Stimulated activated CD4-positive, alpha-beta T cell treated with anti-CD3 and anti-CD28 coated beads, Interleukin-2, amount 100 ng/mL, for 48 hours (primary cell): Measurements from ENCODE around the gene INKA2.
"Not testable (repeated sequence)": the region's sequence is repeated elsewhere in the genome, so short reads cannot be mapped to it uniquely, and the experiment has no call there.

ENCODE experiments used
- DNase-seq, 2 donors: peaks; one replicate each; pipeline ENCODE4 v3.0.0-alpha.2; 2020

Gene INKA2

GRCh38 chr1:111749628-111750027 lies 10.4 kb upstream of the INKA2 start:
- DNase-seq = no peak

- DNase-seq = no peak
Measured at GRCh38 chr1:111747947-111748346, 8.8 kb upstream of the INKA2 start.

DNA sequence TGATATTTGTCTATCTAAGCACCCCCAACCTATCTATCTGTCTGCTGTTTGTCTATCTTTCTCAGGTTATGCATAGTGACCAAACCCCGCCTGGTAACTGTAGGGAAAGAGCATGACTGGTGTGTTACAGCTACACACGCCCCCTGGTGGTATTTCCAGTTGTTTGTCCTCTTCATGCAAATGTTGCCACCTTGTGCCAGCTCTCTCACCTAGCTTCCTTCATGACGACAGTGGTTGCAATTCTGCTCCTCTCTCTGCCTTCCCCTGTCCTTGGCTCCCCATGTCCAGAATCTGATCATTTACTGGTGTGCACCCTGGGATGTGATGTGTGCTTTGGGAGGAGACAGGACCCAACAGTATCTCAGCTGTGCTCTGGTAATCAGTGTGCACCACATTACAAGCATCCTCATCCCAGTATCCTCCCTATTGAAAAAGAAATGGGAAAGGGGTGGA lies 8.1 kb upstream of the INKA2 start:
- DNase-seq = peak; percentile 68

GRCh38 chr1:111746614-111746999 lies 7.4 kb upstream of the INKA2 start:
- DNase-seq = no peak

DNA sequence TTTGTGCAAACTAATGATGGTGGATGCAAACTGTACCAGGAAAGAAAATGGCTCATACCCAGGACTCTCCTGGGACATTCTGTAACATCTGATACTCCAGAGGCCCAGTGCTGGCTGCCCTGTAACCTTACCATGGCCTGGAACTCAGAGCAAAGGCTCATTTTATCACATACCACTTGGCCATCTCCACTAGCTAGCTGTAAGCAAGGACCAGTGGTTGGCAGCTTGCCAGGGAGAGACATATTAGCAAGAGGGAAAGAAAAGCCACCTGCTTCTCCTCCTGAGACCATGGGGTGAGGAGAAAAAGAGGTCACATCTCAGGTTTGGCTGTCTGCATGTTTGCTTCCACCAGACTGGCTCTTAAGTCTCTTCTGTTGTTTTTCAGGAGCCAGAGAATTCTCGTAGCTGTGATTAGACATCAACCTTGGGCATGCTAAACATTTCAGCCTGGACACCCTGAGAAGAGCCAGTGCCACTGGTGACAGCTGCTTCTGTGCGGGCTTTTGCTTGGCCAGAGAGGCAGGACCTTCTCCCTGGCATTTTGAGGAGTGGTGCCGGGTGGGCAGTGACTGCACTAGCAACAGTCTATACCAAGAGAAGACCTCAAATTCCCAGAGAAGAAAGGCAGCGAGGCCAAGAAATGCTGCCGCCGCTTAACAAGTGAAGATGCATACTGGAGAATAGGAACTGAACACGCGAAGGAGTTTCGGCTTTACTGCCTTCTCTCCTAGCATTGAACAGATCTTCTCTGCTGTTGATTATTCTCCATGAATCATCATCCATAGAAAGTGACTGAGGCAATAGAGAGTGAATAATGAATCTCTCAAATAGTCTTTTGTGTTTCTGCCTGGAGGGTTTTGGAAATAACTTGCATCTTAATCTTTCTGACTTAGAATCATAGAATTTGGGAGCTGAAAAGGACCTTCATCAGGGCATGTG lies 6.7 kb upstream of the INKA2 start:
- DNase-seq = no peak

DNA sequence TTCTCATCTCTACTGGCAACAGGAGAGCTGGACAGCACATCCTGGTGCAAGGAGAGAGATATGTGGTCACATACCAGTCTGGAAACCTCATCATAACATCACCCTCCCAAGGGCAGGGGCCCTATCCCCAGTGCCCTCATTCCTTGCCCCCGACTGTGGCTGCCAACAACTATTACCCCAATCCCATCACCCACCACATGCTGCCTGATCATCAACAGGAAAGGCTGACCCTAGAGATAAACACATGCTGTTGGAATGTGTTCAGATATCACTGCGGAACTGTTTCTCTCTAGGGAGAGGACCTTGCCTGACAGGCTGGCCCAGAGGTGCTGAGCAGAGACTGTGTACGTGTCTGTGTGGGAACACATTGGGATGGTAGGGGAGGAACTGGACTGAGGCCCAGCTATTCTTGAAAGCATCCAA lies 4.5 kb upstream of the INKA2 start:
- no peak for DNase-seq

DNA sequence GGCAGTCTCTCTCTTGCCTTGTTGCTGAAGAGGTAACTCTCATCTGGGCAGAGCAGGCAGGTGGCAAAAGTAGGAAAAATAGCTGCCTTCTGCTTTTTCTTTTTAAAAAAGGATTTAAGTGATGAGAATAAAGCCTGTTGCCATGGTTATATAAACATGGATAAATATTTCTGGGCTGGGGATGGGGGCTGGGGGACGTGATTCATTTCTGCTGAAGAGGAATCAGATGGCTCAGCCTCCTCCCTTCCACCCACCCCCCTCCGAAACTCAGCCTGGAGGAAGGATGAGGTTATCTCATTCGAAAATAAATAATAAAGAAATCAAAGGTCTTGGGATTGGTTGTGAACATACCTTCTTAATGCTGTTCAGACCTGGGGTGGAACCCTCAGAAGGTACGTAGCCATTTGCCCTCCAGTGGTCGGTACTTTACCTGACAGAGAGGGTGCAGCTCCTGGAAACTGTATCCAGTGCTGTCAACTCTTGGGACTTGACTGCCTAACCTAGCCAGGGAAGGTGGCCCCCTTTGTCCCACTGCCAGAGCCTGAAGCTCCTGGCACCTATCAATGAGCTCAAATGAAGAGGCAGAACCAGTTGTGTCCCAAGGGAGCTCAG lies 3.8 kb upstream of the INKA2 start:
- no peak for DNase-seq

GRCh38 chr1:111742292-111742691 lies 3.1 kb upstream of the INKA2 start:
- DNase-seq = not testable (repeated sequence)

DNA sequence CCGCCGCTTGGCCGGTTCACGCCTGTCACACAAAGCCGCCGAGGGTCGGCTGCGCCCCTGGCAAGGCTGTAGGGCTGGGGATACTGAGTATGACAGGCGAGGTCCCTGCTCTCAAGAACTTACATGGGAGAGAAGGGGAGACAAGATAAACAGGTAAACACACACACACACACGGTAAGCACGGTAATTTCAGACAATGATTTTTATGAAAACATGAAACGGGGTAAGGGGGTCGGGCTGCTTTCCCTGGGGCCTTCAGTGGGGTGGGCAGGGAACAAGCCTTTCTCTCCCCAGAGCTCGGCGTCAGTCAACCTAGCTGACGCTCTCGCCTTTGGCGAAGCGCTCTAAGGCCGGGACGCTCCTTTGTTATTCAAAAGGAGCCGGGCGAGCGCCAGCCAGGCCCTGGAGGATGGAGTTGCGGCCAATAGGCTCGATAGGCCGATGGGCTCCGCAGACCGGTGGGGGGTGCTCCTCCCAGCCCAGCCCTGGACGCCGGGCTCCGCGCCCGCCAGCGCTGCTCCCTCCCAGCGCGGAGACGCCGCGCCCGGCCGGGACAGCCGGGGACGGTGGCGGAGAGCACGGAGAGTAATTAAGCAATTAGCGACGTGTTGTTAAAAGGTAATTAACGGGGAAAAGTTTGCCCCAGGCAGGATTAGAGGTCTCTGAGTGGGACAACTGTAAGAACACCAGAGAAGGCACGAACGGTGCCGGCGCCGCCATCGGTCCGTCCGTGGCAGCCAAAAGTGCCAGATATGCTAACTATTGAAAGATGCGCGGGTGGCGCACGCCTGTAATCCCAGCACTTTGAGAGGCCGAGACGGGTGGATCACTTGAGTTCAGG lies 950 bp upstream of the INKA2 start:
- DNase-seq = no peak

DNA sequence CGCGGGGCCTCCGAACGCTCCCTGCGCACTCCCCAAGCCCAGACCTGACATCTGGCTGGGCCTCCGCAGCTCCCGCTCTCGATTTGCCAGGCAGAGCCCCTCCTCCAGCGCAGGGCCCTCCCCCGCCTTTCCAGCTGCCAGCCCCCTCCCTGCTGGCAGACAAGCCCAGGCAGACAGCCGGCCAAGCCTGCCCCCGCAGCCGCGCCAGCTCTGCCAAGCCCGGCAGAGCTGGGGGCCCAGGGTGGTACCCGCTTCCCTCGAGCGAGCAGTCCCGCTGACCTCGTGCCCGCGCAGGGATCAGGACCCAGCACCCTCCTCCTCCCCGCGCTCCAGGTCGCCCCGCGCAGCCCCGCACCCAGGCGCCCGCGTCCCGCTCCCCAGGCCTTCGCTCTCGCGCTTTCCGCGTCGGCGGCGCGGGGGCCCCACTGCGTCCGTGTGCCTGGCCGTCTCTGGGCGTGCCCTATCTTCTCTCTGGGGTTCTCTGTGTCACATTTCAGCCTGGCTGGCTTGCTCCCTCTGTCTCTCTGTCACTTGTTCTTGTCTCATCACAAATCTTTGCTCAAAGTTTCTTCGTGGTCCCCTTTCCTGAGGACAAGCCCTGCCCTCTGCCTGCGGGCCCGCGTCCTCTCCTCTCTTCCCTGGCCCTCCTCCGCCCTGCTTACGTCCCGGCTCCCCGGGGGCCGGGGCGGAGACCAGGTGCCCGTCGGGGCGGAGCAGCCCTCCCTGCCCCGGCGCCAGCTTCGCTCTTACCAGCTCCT lies 580 bp downstream of the INKA2 start:
- peak in 1 of 2 donors; percentile 24 for DNase-seq

DNA sequence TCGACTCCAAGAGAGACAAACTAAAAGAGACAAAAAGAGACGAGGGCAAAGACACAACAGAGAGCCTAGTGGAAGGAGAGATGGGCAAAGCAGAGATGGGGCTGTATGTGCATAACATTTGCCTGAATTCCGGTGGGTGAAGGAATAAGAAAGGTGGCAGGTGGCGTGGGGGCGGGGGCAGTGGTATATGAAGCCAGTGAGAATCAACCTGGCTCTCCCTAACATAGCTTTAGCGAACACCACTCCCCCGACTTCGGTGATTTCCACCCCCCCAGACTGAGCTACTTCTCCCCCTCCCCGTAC lies 1.1 kb downstream of the INKA2 start:
- no peak for DNase-seq

- no peak for DNase-seq
Measured at GRCh38 chr1:111737216-111738132, 1.7 kb downstream of the INKA2 start.

- no peak for DNase-seq
Measured at GRCh38 chr1:111736548-111737215, 2.5 kb downstream of the INKA2 start.

- DNase-seq = no peak
Measured at GRCh38 chr1:111735858-111736544, 3.2 kb downstream of the INKA2 start.

DNA sequence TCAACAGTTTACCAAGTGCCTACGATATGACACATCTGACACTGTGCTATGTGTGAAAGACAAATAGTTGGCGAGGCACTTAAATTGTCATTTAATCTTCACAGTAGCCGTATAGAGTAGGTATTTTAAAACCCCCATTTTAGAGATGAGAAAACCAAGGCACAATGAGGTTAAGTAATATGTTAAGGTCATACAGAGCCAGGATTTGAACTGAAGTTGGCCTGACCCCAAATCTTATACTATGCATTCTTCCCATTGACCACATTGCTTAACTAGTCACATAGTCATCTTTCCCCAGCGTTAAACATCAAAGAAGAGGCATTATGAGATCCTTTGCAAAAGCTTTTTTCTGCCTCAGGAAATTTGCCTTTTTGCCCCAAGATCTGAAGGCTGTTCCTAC lies 3.9 kb downstream of the INKA2 start:
- no peak for DNase-seq

DNA sequence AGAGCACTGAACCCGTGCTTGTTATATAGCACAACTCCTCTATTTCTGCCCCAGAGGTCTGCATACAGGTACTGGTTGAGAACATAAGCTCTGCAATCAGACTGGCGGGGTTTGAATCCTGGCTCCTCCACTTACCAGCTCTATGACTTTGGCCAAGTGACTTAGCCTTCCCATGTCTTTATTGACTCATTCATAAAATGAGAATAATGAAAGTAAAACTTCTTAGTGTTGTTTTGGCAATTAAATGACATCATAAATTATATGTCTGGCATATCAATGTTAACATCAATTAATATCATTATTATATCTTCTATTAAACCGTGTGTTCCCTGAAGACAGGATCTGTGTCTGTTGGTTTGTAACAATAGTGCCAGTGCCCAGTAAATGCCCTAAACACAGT lies 4.3 kb downstream of the INKA2 start:
- no peak for DNase-seq

GRCh38 chr1:111734426-111734825 lies 4.8 kb downstream of the INKA2 start:
- no peak for DNase-seq

DNA sequence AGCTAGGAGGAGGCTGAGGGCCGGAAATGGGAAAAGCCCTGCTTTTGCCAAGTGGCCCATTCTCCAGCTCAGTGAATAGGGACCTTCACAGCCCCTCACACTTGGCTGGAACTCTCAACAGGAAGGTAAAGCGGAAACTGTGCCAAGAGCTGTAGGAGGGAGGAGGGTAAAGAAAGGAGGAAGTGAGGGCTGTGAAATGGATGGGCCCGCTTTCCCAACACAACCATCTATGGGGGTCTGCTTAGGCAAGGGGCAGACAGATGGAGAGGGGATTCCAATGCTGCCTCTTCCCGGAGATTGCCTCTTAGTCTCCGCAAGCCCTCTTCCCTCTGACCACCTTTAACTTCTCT lies 5.2 kb downstream of the INKA2 start:
- DNase-seq = no peak

DNA sequence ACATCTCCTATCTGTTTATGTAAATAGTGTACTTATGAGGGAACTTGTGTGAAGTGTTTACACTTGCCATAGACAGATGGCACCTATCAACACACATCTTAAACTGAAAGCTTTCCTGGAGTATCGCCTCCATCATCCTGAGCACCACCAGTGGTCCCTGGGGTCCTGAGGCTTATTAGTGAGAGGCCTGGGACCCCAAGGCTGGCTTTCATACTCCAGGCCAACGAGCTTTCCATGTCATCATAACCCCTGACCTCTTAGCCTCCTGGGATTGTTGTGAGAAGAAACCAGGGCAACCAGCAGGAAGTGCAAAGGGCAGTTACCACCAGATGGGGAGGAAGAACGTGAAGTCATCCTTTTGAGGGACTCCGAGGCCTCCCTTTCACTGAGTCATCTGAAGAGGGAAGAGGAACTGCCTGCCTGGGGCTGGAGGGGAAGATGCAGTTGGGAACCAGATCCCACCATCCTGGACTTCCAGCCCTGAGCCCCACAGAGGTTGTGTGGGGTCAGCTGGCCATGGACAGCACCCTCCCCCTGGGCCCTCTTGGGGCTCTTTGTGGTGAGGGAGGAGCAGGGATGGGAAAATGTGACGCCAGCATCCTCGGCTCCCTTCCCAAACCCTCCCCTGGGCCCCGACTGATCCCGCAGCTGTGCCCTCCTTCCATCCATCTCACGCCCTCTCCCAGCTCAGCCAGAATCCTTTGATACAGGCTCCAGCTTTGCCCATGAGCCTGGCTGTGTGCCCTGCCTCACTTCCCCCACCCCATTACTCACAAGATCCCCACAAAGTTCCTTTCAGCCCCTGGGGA lies 5.8 kb downstream of the INKA2 start:
- DNase-seq = no peak

- no peak for DNase-seq
Measured at GRCh38 chr1:111732718-111733117, 6.5 kb downstream of the INKA2 start.
